Measurements from ENCODE around the gene ANKFY1.
"Not testable (repeated sequence)": the region's sequence is repeated elsewhere in the genome, so short reads cannot be mapped to it uniquely, and the experiment has no call there.

ANKFY1 gene

DNA sequence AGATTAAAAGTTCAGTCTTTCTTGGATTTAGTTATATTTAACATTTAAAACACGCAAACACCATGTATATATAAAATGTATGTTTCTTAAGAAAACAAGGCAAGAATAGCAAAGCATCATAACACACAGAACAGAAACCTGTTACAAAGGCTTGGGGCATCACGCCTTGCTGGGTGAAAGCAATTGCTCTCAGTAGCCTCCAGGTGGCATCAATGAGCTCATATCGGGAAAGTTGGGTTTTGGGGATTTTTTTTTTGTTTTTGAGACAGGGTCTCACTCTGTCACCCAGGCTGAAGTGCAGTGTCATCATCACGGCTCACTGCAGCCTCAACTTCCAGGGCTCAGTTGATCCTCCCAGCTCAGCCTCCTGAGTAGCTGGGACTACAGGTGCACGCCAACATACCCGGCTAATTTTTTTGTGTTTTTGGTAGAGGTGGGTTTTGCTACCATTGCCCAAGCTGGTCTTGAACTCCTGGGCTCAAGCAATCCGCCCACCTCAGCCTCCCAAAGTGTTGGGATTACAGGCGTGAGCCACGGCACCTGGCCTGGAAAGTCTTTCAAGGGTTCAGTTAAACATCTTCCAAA is 63.9 kb downstream of the ANKFY1 start:
- Mint-ChIP-seq H3K9me3 (no peaks in the 10 kb centered on the region), H3K27me3 (no peaks in the 10 kb centered on the region), H3K27ac (ENCODE audit: low read depth) (no peak overlapping the region), H3K4me3 (no peak overlapping the region), H3K4me1 (peaks cover 8% of the 10 kb centered on the region), H3K36me3 (ENCODE audit: insufficient read depth) (peaks cover 36% of the 10 kb centered on the region)
- DNase-seq (ENCODE audit: low spot score in 2 of 2) (no peak), ATAC-seq (replicated peaks; ENCODE audit: extremely low read depth, poor library complexity, severe bottlenecking) (no peak)

DNA sequence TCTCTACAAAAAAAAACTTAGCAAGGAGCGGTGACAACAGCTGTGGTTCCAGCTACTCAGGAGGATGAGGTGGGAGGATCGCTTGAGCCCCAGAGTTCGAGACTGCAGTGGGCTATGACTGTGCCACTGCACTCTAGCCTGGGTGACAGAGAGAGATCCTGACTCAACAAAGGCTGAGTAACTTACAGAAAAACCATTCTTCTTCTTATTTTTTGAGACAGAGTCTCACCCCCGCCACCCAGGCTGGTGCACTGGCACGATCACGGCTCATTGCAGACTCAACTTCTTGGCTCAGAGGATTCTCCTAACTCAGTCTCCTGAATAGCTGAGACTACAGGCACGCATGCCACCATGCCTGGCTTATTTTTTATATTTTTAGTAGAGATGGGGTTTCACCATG is 64.8 kb downstream of the ANKFY1 start:
- peaks cover 8% of the 10 kb centered on the region for H3K4me1 Mint-ChIP-seq

GRCh38 chr17:4195306-4195705 is 68.5 kb downstream of the ANKFY1 start:
- no peak overlapping the region for H3K27ac Mint-ChIP-seq (ENCODE audit: low read depth)
- no peak for ATAC-seq (replicated peaks; ENCODE audit: extremely low read depth, poor library complexity, severe bottlenecking)
- H3K4me3 Mint-ChIP-seq = no peak overlapping the region

More for the DNA sequence above, 64.8 kb downstream of the ANKFY1 start:
- DNase-seq (ENCODE audit: low spot score in 2 of 2) (no peak), ATAC-seq (replicated peaks; ENCODE audit: extremely low read depth, poor library complexity, severe bottlenecking) (no peak)
- Mint-ChIP-seq H3K4me3 (no peak overlapping the region), H3K27ac (ENCODE audit: low read depth) (no peak overlapping the region), H3K36me3 (ENCODE audit: insufficient read depth) (peaks cover 33% of the 10 kb centered on the region), H3K27me3 (no peaks in the 10 kb centered on the region), H3K9me3 (no peaks in the 10 kb centered on the region)

DNA sequence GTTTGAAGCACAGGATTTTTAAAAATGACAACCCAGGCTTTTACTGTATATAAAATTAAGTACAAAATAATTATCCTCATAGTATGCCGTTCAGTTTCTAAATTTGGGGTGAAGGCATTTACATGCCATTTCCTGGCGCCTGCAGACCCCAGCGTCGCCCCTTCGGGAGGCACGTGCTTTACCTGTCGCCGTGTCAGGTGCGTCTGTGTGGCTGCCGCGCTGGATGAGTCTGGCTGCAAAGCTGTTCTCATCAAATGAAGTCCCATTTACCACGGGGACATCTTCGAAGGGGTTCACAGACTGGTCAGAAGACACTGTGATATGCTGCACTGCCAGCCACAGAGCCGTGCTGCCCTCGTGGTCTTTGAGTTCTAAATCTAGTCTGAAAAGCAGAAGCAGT is 69.0 kb downstream of the ANKFY1 start:
- H3K9me3 Mint-ChIP-seq = no peaks in the 10 kb centered on the region
- no peak overlapping the region for H3K4me3 Mint-ChIP-seq
- H3K36me3 Mint-ChIP-seq (ENCODE audit: insufficient read depth) = peaks cover 40% of the 10 kb centered on the region
- DNase-seq (ENCODE audit: low spot score in 2 of 2) = no peak
- H3K27me3 Mint-ChIP-seq = no peaks in the 10 kb centered on the region
- H3K27ac Mint-ChIP-seq (ENCODE audit: low read depth) = no peak overlapping the region
- peaks cover 8% of the 10 kb centered on the region for H3K4me1 Mint-ChIP-seq
- ATAC-seq (replicated peaks; ENCODE audit: extremely low read depth, poor library complexity, severe bottlenecking) = no peak

More at GRCh38 chr17:4195306-4195705, 68.5 kb downstream of the ANKFY1 start:
- H3K27me3 Mint-ChIP-seq = no peaks in the 10 kb centered on the region
- no peaks in the 10 kb centered on the region for H3K9me3 Mint-ChIP-seq
- DNase-seq (ENCODE audit: low spot score in 2 of 2) = no peak
- H3K4me1 Mint-ChIP-seq = peaks cover 8% of the 10 kb centered on the region
- H3K36me3 Mint-ChIP-seq (ENCODE audit: insufficient read depth) = peaks cover 37% of the 10 kb centered on the region

DNA sequence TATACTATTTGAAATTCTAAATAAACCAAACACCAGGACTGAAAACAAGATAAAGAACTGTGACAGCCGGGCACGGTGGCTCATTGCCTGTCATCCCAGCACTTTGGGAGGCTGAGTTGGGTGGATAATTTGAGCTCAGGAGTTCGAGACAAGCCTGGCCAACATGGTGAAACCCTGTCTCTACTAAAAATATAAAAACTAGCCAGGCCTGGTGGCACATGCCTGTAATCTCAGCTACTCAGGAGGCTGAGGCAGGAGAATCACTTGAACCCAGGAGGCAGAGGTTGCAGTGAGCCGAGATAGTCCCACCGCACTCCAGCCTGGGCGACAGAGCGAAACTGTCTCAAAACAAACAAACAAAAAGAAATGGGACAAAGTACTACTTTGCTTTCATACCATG is 73.0 kb downstream of the ANKFY1 start:
- H3K27me3 Mint-ChIP-seq; H3K4me3 Mint-ChIP-seq; H3K9me3 Mint-ChIP-seq; ATAC-seq (replicated peaks; ENCODE audit: extremely low read depth, poor library complexity, severe bottlenecking); H3K4me1 Mint-ChIP-seq; H3K27ac Mint-ChIP-seq (ENCODE audit: low read depth); DNase-seq (ENCODE audit: low spot score in 2 of 2): not testable (repeated sequence)
- peaks cover 51% of the 10 kb centered on the region for H3K36me3 Mint-ChIP-seq (ENCODE audit: insufficient read depth)

GRCh38 chr17:4189280-4189679 is 74.5 kb downstream of the ANKFY1 start:
- Mint-ChIP-seq H3K4me3 (no peak overlapping the region), H3K4me1 (no peaks in the 10 kb centered on the region), H3K27ac (ENCODE audit: low read depth) (no peak overlapping the region), H3K27me3 (no peaks in the 10 kb centered on the region), H3K36me3 (ENCODE audit: insufficient read depth) (peaks cover 42% of the 10 kb centered on the region), H3K9me3 (no peaks in the 10 kb centered on the region)
- DNase-seq (ENCODE audit: low spot score in 2 of 2) = no peak
- no peak for ATAC-seq (replicated peaks; ENCODE audit: extremely low read depth, poor library complexity, severe bottlenecking)

- H3K27ac Mint-ChIP-seq (ENCODE audit: low read depth) = no peak overlapping the region
- H3K36me3 Mint-ChIP-seq (ENCODE audit: insufficient read depth) = peaks cover 36% of the 10 kb centered on the region
- no peaks in the 10 kb centered on the region for H3K4me1 Mint-ChIP-seq
- no peaks in the 10 kb centered on the region for H3K9me3 Mint-ChIP-seq
- H3K4me3 Mint-ChIP-seq = no peak overlapping the region
- ATAC-seq (replicated peaks; ENCODE audit: extremely low read depth, poor library complexity, severe bottlenecking) = no peak
- DNase-seq (ENCODE audit: low spot score in 2 of 2) = no peak
- H3K27me3 Mint-ChIP-seq = no peaks in the 10 kb centered on the region
These were observed 75.7 kb downstream of the ANKFY1 start for GRCh38 chr17:4188076-4188475.

- Mint-ChIP-seq H3K36me3 (ENCODE audit: insufficient read depth) (peaks cover 44% of the 10 kb centered on the region), H3K4me3 (no peak overlapping the region), H3K27ac (ENCODE audit: low read depth) (no peak overlapping the region), H3K27me3 (no peaks in the 10 kb centered on the region), H3K9me3 (no peaks in the 10 kb centered on the region), H3K4me1 (no peaks in the 10 kb centered on the region)
- ATAC-seq (replicated peaks; ENCODE audit: extremely low read depth, poor library complexity, severe bottlenecking) (no peak), DNase-seq (ENCODE audit: low spot score in 2 of 2) (no peak)
These were observed 76.7 kb downstream of the ANKFY1 start for GRCh38 chr17:4187076-4187475.

- H3K9me3 Mint-ChIP-seq = no peaks in the 10 kb centered on the region
- peaks cover 49% of the 10 kb centered on the region for H3K36me3 Mint-ChIP-seq (ENCODE audit: insufficient read depth)
- H3K4me1 Mint-ChIP-seq = no peaks in the 10 kb centered on the region
- DNase-seq (ENCODE audit: low spot score in 2 of 2) (no peak), ATAC-seq (replicated peaks; ENCODE audit: extremely low read depth, poor library complexity, severe bottlenecking) (no peak)
- H3K4me3 Mint-ChIP-seq = no peak overlapping the region
- no peak overlapping the region for H3K27ac Mint-ChIP-seq (ENCODE audit: low read depth)
- no peaks in the 10 kb centered on the region for H3K27me3 Mint-ChIP-seq
These were observed 77.4 kb downstream of the ANKFY1 start for GRCh38 chr17:4186357-4186881.

DNA sequence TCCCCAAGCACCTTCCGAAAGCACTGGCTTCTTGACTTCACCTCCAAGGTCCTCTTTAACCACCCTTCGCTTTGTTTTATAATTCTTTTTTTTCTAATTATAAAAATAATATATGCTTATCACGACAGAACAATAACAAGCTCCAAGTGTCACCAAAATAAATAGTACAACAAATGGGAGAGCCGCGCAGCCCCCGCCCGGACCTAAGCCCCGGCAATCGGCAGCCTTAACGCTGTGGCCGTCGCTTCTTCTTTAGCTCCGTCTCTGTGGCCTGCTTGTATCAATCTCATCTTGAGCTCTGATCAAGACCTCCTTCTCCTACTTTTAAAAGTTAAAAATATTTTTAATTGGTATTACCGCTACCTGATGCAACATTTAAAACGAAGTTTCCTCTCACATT is 78.1 kb downstream of the ANKFY1 start:
- Mint-ChIP-seq H3K36me3 (ENCODE audit: insufficient read depth) (peaks cover 53% of the 10 kb centered on the region), H3K9me3 (no peaks in the 10 kb centered on the region), H3K4me1 (no peaks in the 10 kb centered on the region), H3K4me3 (no peak overlapping the region), H3K27ac (ENCODE audit: low read depth) (no peak overlapping the region), H3K27me3 (no peaks in the 10 kb centered on the region)
- ATAC-seq (replicated peaks; ENCODE audit: extremely low read depth, poor library complexity, severe bottlenecking) = no peak
- DNase-seq (ENCODE audit: low spot score in 2 of 2) = no peak

DNA sequence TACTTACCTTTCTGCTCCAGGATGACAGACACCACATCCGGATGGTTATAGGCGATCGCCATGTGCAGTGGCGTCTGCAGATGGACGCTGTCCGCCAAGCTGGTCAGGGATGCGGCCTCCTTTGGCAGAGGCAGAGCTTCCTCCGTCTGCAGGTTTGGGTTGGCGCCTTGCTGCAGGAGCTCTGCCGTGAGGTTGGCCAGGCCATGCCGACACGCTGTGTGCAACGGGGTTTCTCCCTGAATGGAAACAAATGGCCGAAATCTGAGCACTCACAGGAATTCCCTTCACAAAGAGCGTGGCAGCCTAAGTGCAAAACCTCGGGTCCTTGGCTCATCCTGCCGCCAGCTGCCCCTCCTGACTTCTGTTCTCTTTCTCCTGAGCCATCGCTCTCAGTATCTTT is 79.0 kb downstream of the ANKFY1 start:
- DNase-seq (ENCODE audit: low spot score in 2 of 2) (no peak), ATAC-seq (replicated peaks; ENCODE audit: extremely low read depth, poor library complexity, severe bottlenecking) (no peak)
- Mint-ChIP-seq H3K27ac (ENCODE audit: low read depth) (no peak overlapping the region), H3K36me3 (ENCODE audit: insufficient read depth) (peaks cover 47% of the 10 kb centered on the region), H3K27me3 (no peaks in the 10 kb centered on the region), H3K4me1 (no peaks in the 10 kb centered on the region), H3K9me3 (no peaks in the 10 kb centered on the region), H3K4me3 (no peak overlapping the region)

DNA sequence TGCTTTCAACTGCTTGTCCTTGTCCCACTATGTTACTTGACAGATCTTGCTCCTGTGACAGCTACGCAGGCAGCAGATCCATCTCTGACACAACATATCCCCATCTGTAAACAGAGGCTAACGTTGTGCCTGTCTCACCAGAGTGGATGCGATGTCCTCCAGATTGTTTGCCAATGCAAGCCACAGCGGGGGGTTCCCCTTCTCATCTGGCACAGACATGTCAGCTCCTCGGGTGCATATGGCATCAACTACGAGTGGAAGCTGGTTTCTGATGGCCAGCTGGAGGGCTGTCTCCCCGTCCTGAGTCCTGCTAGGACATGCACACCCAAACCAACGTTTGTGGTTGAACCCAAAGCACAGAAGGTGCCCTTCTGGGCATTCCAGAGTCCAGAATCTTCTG is 81.7 kb downstream of the ANKFY1 start:
- ATAC-seq (replicated peaks; ENCODE audit: extremely low read depth, poor library complexity, severe bottlenecking) (no peak), DNase-seq (ENCODE audit: low spot score in 2 of 2) (no peak)
- Mint-ChIP-seq H3K27ac (ENCODE audit: low read depth) (no peak overlapping the region), H3K27me3 (no peaks in the 10 kb centered on the region), H3K9me3 (no peaks in the 10 kb centered on the region), H3K4me3 (no peak overlapping the region), H3K36me3 (ENCODE audit: insufficient read depth) (peaks cover 44% of the 10 kb centered on the region), H3K4me1 (peaks cover 4% of the 10 kb centered on the region)

- ATAC-seq (replicated peaks; ENCODE audit: extremely low read depth, poor library complexity, severe bottlenecking) = no peak
- Mint-ChIP-seq H3K4me1 (peaks cover 16% of the 10 kb centered on the region), H3K27me3 (no peaks in the 10 kb centered on the region), H3K36me3 (ENCODE audit: insufficient read depth) (peaks cover 44% of the 10 kb centered on the region), H3K27ac (ENCODE audit: low read depth) (no peak overlapping the region), H3K9me3 (no peaks in the 10 kb centered on the region), H3K4me3 (no peak overlapping the region)
- no peak for DNase-seq (ENCODE audit: low spot score in 2 of 2)
These were observed 83.0 kb downstream of the ANKFY1 start for GRCh38 chr17:4180791-4181190.

Measured in central memory CD8-positive, alpha-beta T cell (primary cell).